D721Med (cell line): ENCODE data around the gene CDC37L1.

Experiments
- DNase-seq: peaks from one replicate; pipeline ENCODE4 v3.0.0; 2011; ENCODE audit warnings: low spot score; ENCODE audit not compliant: insufficient read length
- FAIRE-seq: peaks from 2 replicates; lab custom pipeline; 2011; peaks lifted over from hg19 to GRCh38; lab: Jason Lieb, UNC
- TF ChIP-seq, protein P1 (sequence below): IDR thresholded peaks from 2 replicates; pipeline ENCODE4 v1.5.1; 2012; ENCODE audit warnings: mild to moderate bottlenecking, control low read depth; ENCODE audit not compliant: insufficient read depth; ENCODE audit errors: missing control alignments

Gene CDC37L1

GRCh38 chr9:4684820-4685219 lies 5.5 kb downstream of the CDC37L1 start:
- TF ChIP-seq, protein P1, sequence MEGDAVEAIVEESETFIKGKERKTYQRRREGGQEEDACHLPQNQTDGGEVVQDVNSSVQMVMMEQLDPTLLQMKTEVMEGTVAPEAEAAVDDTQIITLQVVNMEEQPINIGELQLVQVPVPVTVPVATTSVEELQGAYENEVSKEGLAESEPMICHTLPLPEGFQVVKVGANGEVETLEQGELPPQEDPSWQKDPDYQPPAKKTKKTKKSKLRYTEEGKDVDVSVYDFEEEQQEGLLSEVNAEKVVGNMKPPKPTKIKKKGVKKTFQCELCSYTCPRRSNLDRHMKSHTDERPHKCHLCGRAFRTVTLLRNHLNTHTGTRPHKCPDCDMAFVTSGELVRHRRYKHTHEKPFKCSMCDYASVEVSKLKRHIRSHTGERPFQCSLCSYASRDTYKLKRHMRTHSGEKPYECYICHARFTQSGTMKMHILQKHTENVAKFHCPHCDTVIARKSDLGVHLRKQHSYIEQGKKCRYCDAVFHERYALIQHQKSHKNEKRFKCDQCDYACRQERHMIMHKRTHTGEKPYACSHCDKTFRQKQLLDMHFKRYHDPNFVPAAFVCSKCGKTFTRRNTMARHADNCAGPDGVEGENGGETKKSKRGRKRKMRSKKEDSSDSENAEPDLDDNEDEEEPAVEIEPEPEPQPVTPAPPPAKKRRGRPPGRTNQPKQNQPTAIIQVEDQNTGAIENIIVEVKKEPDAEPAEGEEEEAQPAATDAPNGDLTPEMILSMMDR, result no peak

DNA sequence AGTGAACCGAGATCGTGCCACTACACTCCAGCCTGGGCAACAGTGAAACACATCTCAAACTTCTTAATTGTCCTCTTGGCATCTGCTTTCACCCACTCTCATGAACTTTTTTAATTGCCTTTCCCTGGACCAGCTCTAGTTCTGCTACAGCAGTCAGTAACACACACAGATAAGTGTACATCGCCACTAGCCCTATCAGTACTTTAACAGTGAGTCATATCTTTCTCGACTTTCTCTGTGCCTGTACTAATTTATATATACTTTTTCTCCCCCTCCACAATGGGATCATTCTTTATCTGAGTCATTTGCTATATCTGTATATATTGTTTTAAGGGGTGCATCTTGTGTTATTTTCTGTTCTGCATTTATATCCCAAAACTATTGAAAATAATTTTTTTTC lies 6.7 kb downstream of the CDC37L1 start:
- no peak for FAIRE-seq
- TF ChIP-seq, protein P1, result no peak
- DNase-seq, result no peak

More at GRCh38 chr9:4684820-4685219, 5.5 kb downstream of the CDC37L1 start:
- no peak for FAIRE-seq
- DNase-seq, result no peak

GRCh38 chr9:4686584-4686983 lies 7.2 kb downstream of the CDC37L1 start:
- no peak for FAIRE-seq
- TF ChIP-seq, protein P1, result no peak
- DNase-seq, result no peak

- DNase-seq, result no peak
- no peak for FAIRE-seq
- TF ChIP-seq, protein P1, result no peak
These were observed 9.7 kb downstream of the CDC37L1 start for GRCh38 chr9:4689021-4689420.

GRCh38 chr9:4689687-4690104 lies 10.3 kb downstream of the CDC37L1 start:
- DNase-seq (no peak), FAIRE-seq (no peak)
- TF ChIP-seq, protein P1, result no peak

DNA sequence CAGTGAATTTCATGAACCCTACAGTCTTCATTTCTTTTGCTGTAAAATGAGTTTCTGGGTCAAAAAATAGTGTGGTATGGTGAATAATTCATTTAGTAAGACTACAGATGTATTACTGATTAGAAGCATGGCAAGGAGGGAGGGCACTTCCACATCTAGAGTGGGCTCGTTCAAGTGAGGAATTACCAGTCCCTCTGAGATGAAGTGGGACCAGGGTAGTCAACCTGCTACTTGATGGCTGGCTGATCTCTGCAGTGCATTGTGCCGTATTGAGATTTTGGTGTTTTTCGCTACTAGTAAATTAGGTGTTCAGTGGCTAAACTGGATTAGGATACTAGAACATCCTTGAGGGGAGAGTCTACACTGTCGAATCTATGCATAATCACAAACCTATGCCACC lies 10.8 kb downstream of the CDC37L1 start:
- FAIRE-seq (no peak), DNase-seq (no peak)
- TF ChIP-seq, protein P1, result no peak

DNA sequence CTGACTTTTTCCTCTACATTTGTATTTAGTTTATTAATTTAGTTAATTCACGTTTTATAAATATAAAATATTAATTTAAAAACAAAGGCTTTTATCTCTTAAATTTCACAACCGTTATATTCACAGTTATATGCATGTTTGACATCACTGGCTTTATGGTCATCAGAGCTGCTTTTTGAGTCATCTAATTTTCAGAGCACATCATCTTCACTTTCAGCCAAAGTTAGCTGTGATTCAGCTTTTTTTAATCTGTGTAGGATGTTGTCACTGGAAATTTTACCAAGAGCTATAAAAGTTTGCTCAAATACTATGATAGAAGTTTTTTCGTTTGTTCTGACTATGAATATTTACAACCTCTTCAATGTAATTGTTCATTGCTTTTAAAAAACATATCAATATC lies 12.4 kb downstream of the CDC37L1 start:
- TF ChIP-seq, protein P1, result no peak
- FAIRE-seq (no peak), DNase-seq (no peak)
